Measurements from ENCODE around the gene REEP1.
"Not testable (repeated sequence)": the region's sequence is repeated elsewhere in the genome, so short reads cannot be mapped to it uniquely, and the experiment has no call there.

REEP1 gene

GRCh38 chr2:86337244-86337835 lies at the start of gene REEP1:
Gene REEP1 (minus strand): TSS chr2:86337626. CDS start chr2:86337510, 116 bp downstream.
- DNase-seq: no peak

- no peak for DNase-seq
Measured at GRCh38 chr2:86383844-86384243, 46.4 kb upstream of the REEP1 start.

- no peak for DNase-seq
Measured at GRCh38 chr2:86382698-86383097, 45.3 kb upstream of the REEP1 start.

- no peak for DNase-seq
Measured at GRCh38 chr2:86382108-86382507, 44.7 kb upstream of the REEP1 start.

GRCh38 chr2:86378469-86378868 lies 41.0 kb upstream of the REEP1 start:
- DNase-seq: no peak

GRCh38 chr2:86375623-86376022 lies 38.2 kb upstream of the REEP1 start:
- DNase-seq: no peak

- DNase-seq: no peak
Measured at GRCh38 chr2:86372641-86373502, 35.4 kb upstream of the REEP1 start.

GRCh38 chr2:86372133-86372532 lies 34.7 kb upstream of the REEP1 start:
- DNase-seq: no peak

- DNase-seq: no peak
Measured at GRCh38 chr2:86371527-86371926, 34.1 kb upstream of the REEP1 start.

GRCh38 chr2:86370579-86370978 lies 33.2 kb upstream of the REEP1 start:
- DNase-seq: no peak

GRCh38 chr2:86368161-86368824 lies 30.9 kb upstream of the REEP1 start:
- DNase-seq: no peak

GRCh38 chr2:86367499-86367777 lies 30.0 kb upstream of the REEP1 start:
- no peak for DNase-seq

- DNase-seq: no peak
Measured at GRCh38 chr2:86366651-86367498, 29.4 kb upstream of the REEP1 start.

- no peak for DNase-seq
Measured at GRCh38 chr2:86364894-86365293, 27.5 kb upstream of the REEP1 start.

GRCh38 chr2:86360776-86361175 lies 23.4 kb upstream of the REEP1 start:
- no peak for DNase-seq

GRCh38 chr2:86358957-86359356 lies 21.5 kb upstream of the REEP1 start:
- DNase-seq: no peak

GRCh38 chr2:86357392-86357963 lies 20.1 kb upstream of the REEP1 start:
- no peak for DNase-seq

GRCh38 chr2:86352727-86353221 lies 15.3 kb upstream of the REEP1 start:
- no peak for DNase-seq

GRCh38 chr2:86352137-86352726 lies 14.8 kb upstream of the REEP1 start:
- DNase-seq: no peak

GRCh38 chr2:86350751-86351150 lies 13.3 kb upstream of the REEP1 start:
- no peak for DNase-seq

GRCh38 chr2:86347401-86347800 lies 10.0 kb upstream of the REEP1 start:
- DNase-seq: no peak

GRCh38 chr2:86345783-86346370 lies 8.5 kb upstream of the REEP1 start:
- DNase-seq: not testable (repeated sequence)

All from NCI-H187 (cell line).